Neural progenitor cell (in vitro differentiated cells): ENCODE results near the gene CHRNG. TPM values are rescaled to one million over a fixed set of nuclear protein-coding genes. Genes with fewer than 3 reads are reported as not detected.

Source experiments
- DNase-seq: peaks from one replicate; pipeline ENCODE4 v3.0.0-alpha.2; 2016; ENCODE audit warnings: low spot score
- H2AFZ ChIP-seq: fragments of 200-600 bp; sonication (generic); replicated peaks from 2 replicates; pipeline ENCODE4 v1.6.1; 2016; ENCODE audit warnings: antibody characterized with exemption
- H3F3A ChIP-seq: fragments of 200-600 bp; sonication (generic); 2 replicates; pipeline ENCODE4 v1.6.1; 2016; ENCODE audit warnings: antibody characterized with exemption, low read depth
- H3K27ac ChIP-seq: fragments of 200-600 bp; sonication (generic); 2 replicates; pipeline ENCODE4 v1.5.1; 2016; ENCODE audit warnings: mild to moderate bottlenecking
- H3K27me3 ChIP-seq: fragments of 200-600 bp; sonication (generic); 2 replicates; pipeline ENCODE4 v1.6.1; 2016; ENCODE audit warnings: mild to moderate bottlenecking, moderate library complexity
- H3K36me3 ChIP-seq: fragments of 200-600 bp; sonication (generic); 2 replicates; pipeline ENCODE4 v1.5.1; 2016
- H3K4me1 ChIP-seq: fragments of 200-600 bp; sonication (generic); 2 replicates; pipeline ENCODE4 v1.6.1; 2016; ENCODE audit warnings: mixed run types
- H3K4me2 ChIP-seq: fragments of 200-600 bp; sonication (generic); 2 replicates; pipeline ENCODE4 v1.6.1; 2016
- H3K4me3 ChIP-seq: fragments of 200-600 bp; sonication (generic); 2 replicates; pipeline ENCODE4 v1.5.1; 2016
- H3K79me2 ChIP-seq: fragments of 200-600 bp; sonication (generic); 2 replicates; pipeline ENCODE4 v1.6.1; 2016; ENCODE audit warnings: low read depth
- H3K9ac ChIP-seq: fragments of 200-600 bp; sonication (generic); 2 replicates; pipeline ENCODE4 v1.6.1; 2016
- H3K9me3 ChIP-seq: fragments of 200-600 bp; sonication (generic); 2 replicates; pipeline ENCODE4 v1.5.1; 2016; ENCODE audit warnings: low read depth
- H4K20me1 ChIP-seq: fragments of 200-600 bp; sonication (generic); 2 replicates; pipeline ENCODE4 v1.6.1; 2016; ENCODE audit warnings: low read depth
- H3K27ac Mint-ChIP-seq: 3 replicates; pipeline ENCODE4 v1.8.0; 2021; ENCODE audit warnings: mixed read lengths
- H3K27me3 Mint-ChIP-seq: 2 replicates; pipeline ENCODE4 v1.8.0; 2022; ENCODE audit warnings: low read depth, mild to moderate bottlenecking, inconsistent platforms, moderate library complexity, mixed read lengths; ENCODE audit not compliant: insufficient read depth
- H3K36me3 Mint-ChIP-seq: 3 replicates; pipeline ENCODE4 v1.8.0; 2021; ENCODE audit warnings: mixed read lengths
- H3K4me1 Mint-ChIP-seq: 3 replicates; pipeline ENCODE4 v1.8.0; 2021; ENCODE audit warnings: mixed read lengths
- H3K4me3 Mint-ChIP-seq: 3 replicates; pipeline ENCODE4 v1.8.0; 2021; ENCODE audit warnings: mild to moderate bottlenecking, moderate library complexity, mixed read lengths
- H3K9me3 Mint-ChIP-seq: 3 replicates; pipeline ENCODE4 v1.8.0; 2020; ENCODE audit warnings: mixed read lengths
- CTCF ChIP-seq: fragments of 200-600 bp; sonication (generic); IDR thresholded peaks from 2 replicates; pipeline ENCODE4 v1.5.1; 2017; ENCODE audit warnings: antibody characterized with exemption, mild to moderate bottlenecking
- EZH2 ChIP-seq: fragments of 200-600 bp; sonication (generic); IDR thresholded peaks from 2 replicates; pipeline ENCODE4 v1.6.1; 2017; ENCODE audit warnings: antibody characterized with exemption, mild to moderate bottlenecking, moderate library complexity
- EZH2phosphoT487 ChIP-seq: fragments of 200-600 bp; sonication (generic); IDR thresholded peaks from 2 replicates; pipeline ENCODE4 v1.6.1; 2017; ENCODE audit warnings: antibody characterized with exemption
- total RNA-seq: library from RNA; depleted of rRNA; stranded (reverse); fragments of >200 nt; gene quantifications from 2 replicates; pipeline ENCODE4 v1.2.3, GENCODE V29; 2015; ENCODE audit warnings: low replicate concordance

The CHRNG gene
- total RNA-seq, 1 donor from 2014 or later: not detected

DNA sequence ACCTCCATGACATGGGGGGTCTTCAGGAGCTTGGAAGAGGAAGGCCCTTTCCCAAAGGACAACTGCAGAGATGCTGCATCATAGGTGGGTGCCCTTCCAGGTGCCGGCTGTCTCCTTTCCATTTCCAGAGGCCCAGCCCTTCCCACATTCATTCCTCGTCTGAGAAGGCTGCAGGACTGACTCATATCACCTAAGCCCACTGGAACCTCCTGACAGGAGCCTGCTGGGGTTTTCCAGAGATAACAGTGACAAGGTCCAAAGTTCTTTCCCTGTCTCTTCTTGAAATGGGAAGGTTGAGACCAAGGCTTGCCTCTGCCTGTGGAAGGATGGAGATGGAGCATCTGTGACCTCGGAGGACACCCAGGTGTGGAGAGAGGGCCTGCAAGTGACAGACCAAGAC, 22.9 kb upstream of the CHRNG start:
- Histone ChIP-seq H3K36me3 (no peaks in the 10 kb centered on the region), H3K27me3 (peaks cover 27% of the 10 kb centered on the region), H3K79me2 (no peaks in the 10 kb centered on the region), H3K4me2 (no peak overlapping the region), H3F3A (no peaks in the 10 kb centered on the region), H3K4me1 (no peaks in the 10 kb centered on the region), H4K20me1 (peaks cover 2% of the 10 kb centered on the region), H3K9ac (no peak overlapping the region), H3K9me3 (no peaks in the 10 kb centered on the region), H3K4me3 (no peak overlapping the region), H2AFZ (no peak overlapping the region), H3K27ac (no peak overlapping the region)
- Mint-ChIP-seq H3K4me1 (peaks cover 15% of the 10 kb centered on the region), H3K36me3 (no peaks in the 10 kb centered on the region), H3K27me3 (peaks cover 29% of the 10 kb centered on the region), H3K27ac (no peak overlapping the region), H3K4me3 (no peak overlapping the region), H3K9me3 (no peaks in the 10 kb centered on the region)
- TF ChIP-seq EZH2phosphoT487: no peak
- no peak for TF ChIP-seq EZH2
- no peak for TF ChIP-seq CTCF
- DNase-seq: no peak

- Histone ChIP-seq H2AFZ (no peak overlapping the region), H3F3A (no peaks in the 10 kb centered on the region), H3K4me1 (peaks cover 6% of the 10 kb centered on the region), H3K4me2 (no peak overlapping the region), H3K36me3 (no peaks in the 10 kb centered on the region), H3K9ac (no peak overlapping the region), H3K27ac (no peak overlapping the region), H3K9me3 (no peaks in the 10 kb centered on the region), H3K27me3 (peaks cover 50% of the 10 kb centered on the region), H3K4me3 (no peak overlapping the region), H4K20me1 (peaks cover 19% of the 10 kb centered on the region), H3K79me2 (no peaks in the 10 kb centered on the region)
- Mint-ChIP-seq H3K27ac (no peak overlapping the region), H3K4me3 (no peak overlapping the region), H3K27me3 (peaks cover 36% of the 10 kb centered on the region), H3K36me3 (no peaks in the 10 kb centered on the region), H3K4me1 (peaks cover 12% of the 10 kb centered on the region), H3K9me3 (no peaks in the 10 kb centered on the region)
- DNase-seq: no peak
- TF ChIP-seq CTCF: no peak
- no peak for TF ChIP-seq EZH2
- TF ChIP-seq EZH2phosphoT487: no peak
Observed at GRCh38 chr2:232518844-232519243, 20.6 kb upstream of the CHRNG start.

DNA sequence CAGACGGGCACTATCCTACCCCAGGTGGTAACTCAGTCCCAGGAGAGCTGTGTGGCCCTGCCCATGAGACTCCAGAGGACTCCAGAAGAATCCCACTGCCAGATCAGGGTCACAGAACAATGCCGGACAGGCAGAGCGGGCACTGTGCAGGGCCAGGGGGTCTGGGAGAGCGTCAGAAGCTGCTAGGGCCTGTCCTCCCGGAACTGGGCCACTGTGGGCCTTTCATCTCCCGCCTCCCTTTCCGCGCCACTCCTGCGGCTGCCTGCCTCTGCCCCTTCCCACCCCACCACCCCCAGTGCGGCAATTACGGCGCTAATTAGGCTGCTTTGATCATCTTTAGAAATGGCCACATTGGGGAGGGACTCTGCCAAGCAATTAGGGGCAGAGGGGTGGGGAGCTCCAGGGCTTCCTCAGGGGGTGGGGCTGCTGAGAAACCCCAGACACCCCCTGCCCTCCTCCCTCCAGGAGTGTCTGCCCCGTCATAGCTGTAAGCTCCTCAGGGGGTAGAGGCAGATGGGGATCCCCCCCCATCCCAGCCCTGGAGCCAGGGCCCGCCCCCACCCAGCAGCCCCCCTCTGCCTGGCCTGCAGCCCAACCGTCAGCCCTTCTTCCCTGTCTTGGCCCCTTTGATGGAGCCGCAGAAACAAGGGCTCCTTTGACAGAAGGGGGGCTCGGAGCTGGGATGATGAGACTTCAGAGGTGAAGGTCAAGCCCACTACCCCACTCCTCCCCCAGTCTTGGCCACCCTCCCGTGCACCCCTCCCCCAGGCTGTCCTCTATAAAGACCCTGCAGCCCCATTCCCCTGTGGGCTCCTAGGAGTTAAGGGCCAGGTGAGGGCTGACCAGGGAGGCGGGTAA, 19.7 kb upstream of the CHRNG start, which contains the start of gene PRSS56:
Gene PRSS56, plus strand, starts transcription at position 808 of the 858 bp plus-strand sequence. CDS start 211 bp downstream, outside the sequence.
- Histone ChIP-seq H2AFZ (no peak within 1 kb of the TSS), H3F3A (no peaks in the 10 kb centered on the region), H3K9ac (no peak within 1 kb of the TSS), H3K4me3 (no peak within 1 kb of the TSS), H3K9me3 (no peaks in the 10 kb centered on the region), H3K4me1 (peaks cover 7% of the 10 kb centered on the region), H3K27me3 (peaks cover 60% of the 10 kb centered on the region), H3K36me3 (no peaks in the 10 kb centered on the region), H3K27ac (no peak within 1 kb of the TSS), H3K79me2 (no peaks in the 10 kb centered on the region), H3K4me2 (no peak within 1 kb of the TSS), H4K20me1 (peaks cover 19% of the 10 kb centered on the region)
- Mint-ChIP-seq H3K9me3 (no peaks in the 10 kb centered on the region), H3K36me3 (no peaks in the 10 kb centered on the region), H3K27ac (no peak within 1 kb of the TSS), H3K4me3 (peak within 1 kb of the TSS; percentile 30), H3K27me3 (peaks cover 39% of the 10 kb centered on the region), H3K4me1 (peaks cover 16% of the 10 kb centered on the region)
- DNase-seq: no peak
- TF ChIP-seq CTCF (no peak), EZH2 (no peak), EZH2phosphoT487 (no peak)
